Vagina (tissue), 2 donors: ENCODE results near the gene CTDSPL.

Experiments
- CTCF ChIP-seq, 3 experiments: fragments of 450-650 bp in 2 of 3; fragments of 200-600 bp in 1 of 3; sonication (generic) in 1 of 3; IDR thresholded peaks; one replicate each; pipeline ENCODE4 v1.5.1; 2017 to 2019; ENCODE audit warnings: antibody characterized with exemption in 3 of 3, mild to moderate bottlenecking in 2 of 3, moderate library complexity in 2 of 3
- POLR2AphosphoS5 ChIP-seq, 2 donors: sonication (generic); formaldehyde crosslinking; IDR thresholded peaks; one replicate each; pipeline ENCODE4 v1.9.0; 2017; ENCODE audit warnings: antibody characterized with exemption in 2 of 2, mild to moderate bottlenecking in 2 of 2, low read depth in 1 of 2; ENCODE audit not compliant: insufficient read depth in 1 of 2

- TF ChIP-seq CTCF (IDR thresholded peaks at IDR 0.05) (no peak), POLR2AphosphoS5 (IDR thresholded peaks at IDR 0.05; ENCODE audit: insufficient read depth in 1 of 2, low read depth in 1 of 2) (no peak)
Measured at GRCh38 chr3:38006445-38006995, 144.8 kb downstream of the CTDSPL start.
